ENCODE measurements around the gene SPATA13. TPM values are rescaled to one million over a fixed set of nuclear protein-coding genes. Genes with fewer than 3 reads are reported as not detected.
A peak's percentile ranks its signal among the peaks of the same experiment; 100 is the strongest.

SPATA13 gene
- total and polyA plus RNA-seq, 2 experiments from 2014 or later, result 2.4 to 4.6 TPM

- WGBS, 2 experiments (ENCODE audit: low coverage in 1 of 2, low lambda C conversion rate in 2 of 2, missing lambda C conversion rate in 2 of 2), result 2 to 7% methylated on average over 4 of the region's 4 CpGs
Observed at GRCh38 chr13:24233351-24233901, 72.9 kb downstream of the SPATA13 start.

DNA sequence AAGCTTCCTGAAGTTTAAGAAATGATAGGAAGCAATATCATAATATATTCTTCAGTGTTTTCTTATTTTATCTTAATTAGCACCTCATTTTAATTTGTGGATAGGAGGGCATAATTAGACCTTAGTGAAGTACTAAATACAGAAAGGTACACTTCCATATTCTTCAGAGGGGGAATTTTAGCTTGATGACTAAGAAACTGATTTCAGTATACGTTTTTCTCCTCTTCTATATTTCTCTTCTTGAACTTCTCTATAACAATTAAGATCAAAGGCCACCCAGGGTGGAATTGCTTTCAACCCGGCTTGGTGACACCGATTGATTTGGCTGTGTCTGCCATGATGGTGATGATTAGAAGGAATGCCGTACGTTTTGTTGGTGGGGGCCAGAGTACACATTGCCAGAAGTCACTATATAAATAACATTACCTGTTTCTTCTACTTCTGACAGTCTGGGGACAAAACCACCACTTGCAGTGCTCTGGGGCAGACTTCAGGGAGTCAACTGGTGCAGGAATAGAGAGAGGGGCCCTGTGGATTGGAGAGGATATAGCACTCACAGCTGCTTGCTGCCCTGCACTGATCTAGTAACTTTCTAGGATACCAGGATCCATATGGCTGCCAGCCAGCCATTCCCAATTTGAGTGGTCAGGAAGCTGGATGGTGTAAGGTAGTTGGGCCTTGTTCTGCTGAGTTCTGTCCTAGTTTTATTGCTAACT lies 73.8 kb downstream of the SPATA13 start:
- no peak for DNase-seq
- no peak overlapping the region for H3K4me2 ChIP-seq (ENCODE audit: unreplicated experiment)
- H3K9me2 ChIP-seq (ENCODE audit: insufficient read depth), result no peaks in the 10 kb centered on the region
- no peak overlapping the region for H3K27ac ChIP-seq
- H3K9me3 ChIP-seq (ENCODE audit: low read depth), result no peaks in the 10 kb centered on the region
- H4K20me1 ChIP-seq (ENCODE audit: insufficient read depth), result no peaks in the 10 kb centered on the region
- H3K27me3 ChIP-seq (replicated peaks; ENCODE audit: insufficient read depth), result no peaks in the 10 kb centered on the region
- H3F3A ChIP-seq (ENCODE audit: insufficient read depth), result 0 out of 2 replicates have a peak, but pooled peaks cover 6% of the 10 kb centered on the region
- H3K4me3 ChIP-seq, result peak overlapping the region; percentile 68; the same call in 1 of the 2 replicates
- TF ChIP-seq EZH2phosphoT487 (IDR thresholded peaks at IDR 0.05; ENCODE audit: insufficient read depth, low read depth), result no peak
- no peak for TF ChIP-seq EZH2 (IDR thresholded peaks at IDR 0.05; ENCODE audit: insufficient read depth, poor library complexity, severe bottlenecking)
- peaks cover 7% of the 10 kb centered on the region; the same call in 1 of the 2 replicates for H3K79me2 ChIP-seq (ENCODE audit: insufficient read depth)
- H3K4me1 ChIP-seq (ENCODE audit: insufficient read depth), result peaks cover 12% of the 10 kb centered on the region; the same call in 1 of the 2 replicates
- H2AFZ ChIP-seq, result no peak overlapping the region
- H3K36me3 ChIP-seq (ENCODE audit: low read depth), result no peaks in the 10 kb centered on the region
- H3K9ac ChIP-seq, result no peak overlapping the region
- in situ Hi-C loops (cut with MboI), result loop anchor here (10.0 kb wide), 1 partner anchor 320 kb away; no protein-coding TSS in a partner anchor
- 83 to 91% methylated on average over 5 of the region's 5 CpGs for WGBS, 2 experiments (ENCODE audit: low coverage in 1 of 2, low lambda C conversion rate in 2 of 2, missing lambda C conversion rate in 2 of 2)

More at GRCh38 chr13:24233351-24233901, 72.9 kb downstream of the SPATA13 start:
- Histone ChIP-seq H3K9ac (peak overlapping the region; percentile 63), H3K27ac (peak overlapping the region; percentile 41), H3K4me2 (ENCODE audit: unreplicated experiment) (peak overlapping the region; percentile 95), H2AFZ (peak overlapping the region; percentile 79), H3K9me3 (ENCODE audit: low read depth) (no peaks in the 10 kb centered on the region), H3K4me3 (peak overlapping the region; percentile 68), H3K9me2 (ENCODE audit: insufficient read depth) (no peaks in the 10 kb centered on the region), H3K27me3 (replicated peaks; ENCODE audit: insufficient read depth) (no peaks in the 10 kb centered on the region), H3K36me3 (ENCODE audit: low read depth) (no peaks in the 10 kb centered on the region), H3F3A (ENCODE audit: insufficient read depth) (0 out of 2 replicates have a peak, but pooled peaks cover 6% of the 10 kb centered on the region), H4K20me1 (ENCODE audit: insufficient read depth) (no peaks in the 10 kb centered on the region), H3K79me2 (ENCODE audit: insufficient read depth) (peaks cover 7% of the 10 kb centered on the region; the same call in 1 of the 2 replicates), H3K4me1 (ENCODE audit: insufficient read depth) (peaks cover 12% of the 10 kb centered on the region; the same call in 1 of the 2 replicates)
- TF ChIP-seq EZH2phosphoT487 (IDR thresholded peaks at IDR 0.05; ENCODE audit: insufficient read depth, low read depth), result no peak
- TF ChIP-seq EZH2 (IDR thresholded peaks at IDR 0.05; ENCODE audit: insufficient read depth, poor library complexity, severe bottlenecking), result no peak
- in situ Hi-C loops (cut with MboI), result loop anchor here (10.0 kb wide), 1 partner anchor 319 kb away; no protein-coding TSS in a partner anchor
- peak; percentile 63 for DNase-seq

- no peaks in the 10 kb centered on the region for H3K36me3 ChIP-seq (ENCODE audit: low read depth)
- H3K4me3 ChIP-seq, result no peak overlapping the region
- H3K9me3 ChIP-seq (ENCODE audit: low read depth), result no peaks in the 10 kb centered on the region
- H3K79me2 ChIP-seq (ENCODE audit: insufficient read depth), result peaks cover 7% of the 10 kb centered on the region; the same call in 1 of the 2 replicates
- no peaks in the 10 kb centered on the region for H4K20me1 ChIP-seq (ENCODE audit: insufficient read depth)
- 0 out of 2 replicates have a peak, but pooled peaks cover 6% of the 10 kb centered on the region for H3F3A ChIP-seq (ENCODE audit: insufficient read depth)
- peaks cover 12% of the 10 kb centered on the region; the same call in 1 of the 2 replicates for H3K4me1 ChIP-seq (ENCODE audit: insufficient read depth)
- in situ Hi-C loops (cut with MboI), result loop anchor here (10.0 kb wide), 1 partner anchor 323 kb away; no protein-coding TSS in a partner anchor
- no peak for DNase-seq
- 89 to 95% methylated on average over 1 of the region's 1 CpG for WGBS, 2 experiments (ENCODE audit: low coverage in 1 of 2, low lambda C conversion rate in 2 of 2, missing lambda C conversion rate in 2 of 2)
- no peaks in the 10 kb centered on the region for H3K9me2 ChIP-seq (ENCODE audit: insufficient read depth)
- H3K27ac ChIP-seq, result no peak overlapping the region
- no peak overlapping the region for H2AFZ ChIP-seq
- no peak overlapping the region for H3K4me2 ChIP-seq (ENCODE audit: unreplicated experiment)
- TF ChIP-seq EZH2 (IDR thresholded peaks at IDR 0.05; ENCODE audit: insufficient read depth, poor library complexity, severe bottlenecking) (no peak), EZH2phosphoT487 (IDR thresholded peaks at IDR 0.05; ENCODE audit: insufficient read depth, low read depth) (no peak)
- H3K27me3 ChIP-seq (replicated peaks; ENCODE audit: insufficient read depth), result no peaks in the 10 kb centered on the region
- no peak overlapping the region for H3K9ac ChIP-seq
Observed at GRCh38 chr13:24237356-24237755, 76.8 kb downstream of the SPATA13 start.

DNA sequence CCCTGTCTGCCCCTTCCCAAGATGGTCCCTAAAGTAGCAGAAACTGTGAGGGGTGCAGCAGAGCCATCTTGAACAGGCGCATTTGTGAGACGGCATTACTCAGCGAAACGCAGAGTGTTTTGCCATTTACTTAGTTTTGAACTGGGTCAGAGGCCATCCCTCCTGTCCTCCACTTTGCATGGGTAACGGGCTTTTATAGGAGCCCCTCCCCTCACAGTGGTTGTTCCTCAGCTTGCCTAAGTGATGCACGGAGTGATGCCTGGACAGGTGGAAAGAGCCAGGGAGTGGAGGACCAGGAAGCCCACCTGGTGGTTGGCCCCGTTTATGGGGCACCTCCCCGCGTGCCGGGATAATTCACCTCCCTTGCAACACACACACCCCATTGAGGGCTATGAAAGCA lies 80.8 kb downstream of the SPATA13 start:
- no peak overlapping the region for H3K4me2 ChIP-seq (ENCODE audit: unreplicated experiment)
- no peaks in the 10 kb centered on the region for H3K79me2 ChIP-seq (ENCODE audit: insufficient read depth)
- no peaks in the 10 kb centered on the region for H4K20me1 ChIP-seq (ENCODE audit: insufficient read depth)
- no peak overlapping the region for H3K27ac ChIP-seq
- H3F3A ChIP-seq (ENCODE audit: insufficient read depth), result no peaks in the 10 kb centered on the region
- H3K4me3 ChIP-seq, result no peak overlapping the region
- H3K9me3 ChIP-seq (ENCODE audit: low read depth), result no peaks in the 10 kb centered on the region
- no peak for DNase-seq
- no peak overlapping the region for H3K9ac ChIP-seq
- H3K4me1 ChIP-seq (ENCODE audit: insufficient read depth), result no peaks in the 10 kb centered on the region; the same call in 1 of the 2 replicates
- no peak overlapping the region for H2AFZ ChIP-seq
- WGBS, 2 experiments (ENCODE audit: low coverage in 1 of 2, low lambda C conversion rate in 2 of 2, missing lambda C conversion rate in 2 of 2), result 92 to 96% methylated on average over 10 of the region's 10 CpGs
- in situ Hi-C loops (cut with MboI), result no loop called here
- no peaks in the 10 kb centered on the region for H3K9me2 ChIP-seq (ENCODE audit: insufficient read depth)
- no peaks in the 10 kb centered on the region for H3K27me3 ChIP-seq (replicated peaks; ENCODE audit: insufficient read depth)
- no peak for TF ChIP-seq EZH2phosphoT487 (IDR thresholded peaks at IDR 0.05; ENCODE audit: insufficient read depth, low read depth)
- no peak for TF ChIP-seq EZH2 (IDR thresholded peaks at IDR 0.05; ENCODE audit: insufficient read depth, poor library complexity, severe bottlenecking)
- no peaks in the 10 kb centered on the region for H3K36me3 ChIP-seq (ENCODE audit: low read depth)

Measured in GM23248 (cell line).